Skin epidermis (tissue), 12 donors: Measurements from ENCODE around the gene ZNF683.
"Not testable (repeated sequence)": the region's sequence is repeated elsewhere in the genome, so short reads cannot be mapped to it uniquely, and the experiment has no call there.

ENCODE experiments used
- H3K27ac ChIP-seq, 21 experiments: fragments of 200-600 bp; sonication (generic) in 11 of 21; one replicate each; pipeline ENCODE4 v1.5.0; 2020; ENCODE audit warnings: mild to moderate bottlenecking in 3 of 21, inconsistent platforms in 2 of 21, moderate library complexity in 2 of 21
- H3K4me3 ChIP-seq, 7 experiments: fragments of 200-600 bp; sonication (generic) in 2 of 7; one replicate each; pipeline ENCODE4 v1.5.0; 2020; ENCODE audit warnings: inconsistent platforms in 2 of 7, mild to moderate bottlenecking in 2 of 7, moderate library complexity in 1 of 7

Gene ZNF683

GRCh38 chr1:26388791-26389445, 16.4 kb upstream of the ZNF683 start:
- peak overlapping the region in 1 of 21 experiments; percentile 36 for H3K27ac ChIP-seq
- no peak overlapping the region for H3K4me3 ChIP-seq

GRCh38 chr1:26387447-26387846, 14.9 kb upstream of the ZNF683 start:
- no peak overlapping the region for H3K27ac ChIP-seq
- no peak overlapping the region for H3K4me3 ChIP-seq

- not testable (repeated sequence) for H3K4me3 ChIP-seq
Measured at GRCh38 chr1:26385063-26385462, 12.5 kb upstream of the ZNF683 start.

GRCh38 chr1:26384076-26384475, 11.5 kb upstream of the ZNF683 start:
- Histone ChIP-seq H3K27ac (peak overlapping the region in 1 of 21 experiments; percentile 54), H3K4me3 (no peak overlapping the region)

More at GRCh38 chr1:26385063-26385462, 12.5 kb upstream of the ZNF683 start:
- H3K27ac ChIP-seq = not testable (repeated sequence)

GRCh38 chr1:26378879-26379251, 6.3 kb upstream of the ZNF683 start:
- H3K4me3 ChIP-seq = no peak overlapping the region
- H3K27ac ChIP-seq = peak overlapping the region in 9 of 21 experiments; percentile 59 to 90 (median 80)

- H3K4me3 ChIP-seq = no peak overlapping the region
- peak overlapping the region in 18 of 21 experiments; percentile 51 to 90 (median 76) for H3K27ac ChIP-seq
Measured at GRCh38 chr1:26378088-26378878, 5.7 kb upstream of the ZNF683 start.

- Histone ChIP-seq H3K27ac (peak overlapping the region in 2 of 21 experiments; percentile 83 to 90), H3K4me3 (no peak overlapping the region)
Measured at GRCh38 chr1:26376050-26376449, 3.5 kb upstream of the ZNF683 start.

- H3K4me3 ChIP-seq = no peak overlapping the region
- peak overlapping the region in 5 of 21 experiments; percentile 48 to 87 (median 66) for H3K27ac ChIP-seq
Measured at GRCh38 chr1:26375081-26375480, 2.5 kb upstream of the ZNF683 start.

- peak overlapping the region in 7 of 21 experiments; percentile 8 to 87 (median 62) for H3K27ac ChIP-seq
- H3K4me3 ChIP-seq = not testable (repeated sequence)
Measured at GRCh38 chr1:26374361-26374760, 1.8 kb upstream of the ZNF683 start.

GRCh38 chr1:26373789-26374188, 1.2 kb upstream of the ZNF683 start:
- peak overlapping the region in 8 of 21 experiments; percentile 2 to 87 (median 57) for H3K27ac ChIP-seq
- H3K4me3 ChIP-seq = no peak overlapping the region

- Histone ChIP-seq H3K27ac (peak overlapping the region in 7 of 21 experiments; percentile 2 to 87 (median 66)), H3K4me3 (no peak overlapping the region)
Measured at GRCh38 chr1:26373281-26373680, 731 bp upstream of the ZNF683 start.

GRCh38 chr1:26372039-26372438, 511 bp downstream of the ZNF683 start:
- peak overlapping the region in 7 of 21 experiments; percentile 3 to 87 (median 66) for H3K27ac ChIP-seq
- no peak overlapping the region for H3K4me3 ChIP-seq

- Histone ChIP-seq H3K4me3 (no peak overlapping the region), H3K27ac (peak overlapping the region in 5 of 21 experiments; percentile 21 to 87 (median 59))
Measured at GRCh38 chr1:26370591-26371382, 1.8 kb downstream of the ZNF683 start.

GRCh38 chr1:26368486-26368885, 4.1 kb downstream of the ZNF683 start:
- no peak overlapping the region for H3K27ac ChIP-seq
- H3K4me3 ChIP-seq = no peak overlapping the region

GRCh38 chr1:26368006-26368405, 4.5 kb downstream of the ZNF683 start:
- no peak overlapping the region for H3K4me3 ChIP-seq
- H3K27ac ChIP-seq = no peak overlapping the region

- Histone ChIP-seq H3K4me3 (no peak overlapping the region), H3K27ac (no peak overlapping the region)
Measured at GRCh38 chr1:26367441-26367840, 5.1 kb downstream of the ZNF683 start.

- Histone ChIP-seq H3K4me3 (no peak overlapping the region), H3K27ac (no peak overlapping the region)
Measured at GRCh38 chr1:26364956-26365355, 7.6 kb downstream of the ZNF683 start.

- Histone ChIP-seq H3K27ac (no peak overlapping the region), H3K4me3 (no peak overlapping the region)
Measured at GRCh38 chr1:26363549-26364448, 8.8 kb downstream of the ZNF683 start.

- no peak overlapping the region for H3K27ac ChIP-seq
- no peak overlapping the region for H3K4me3 ChIP-seq
Measured at GRCh38 chr1:26362331-26362730, 10.2 kb downstream of the ZNF683 start.
